ENCODE measurements around the gene PINLYP. TPM values are rescaled to one million over a fixed set of nuclear protein-coding genes. Genes with fewer than 3 reads are reported as not detected.

PINLYP gene
- total and polyA plus RNA-seq, 2 of the 13 experiments (the other 11 are each of a cell fraction or from before 2014, with no cell fraction given), result 0.21 to 0.24 TPM

DNA sequence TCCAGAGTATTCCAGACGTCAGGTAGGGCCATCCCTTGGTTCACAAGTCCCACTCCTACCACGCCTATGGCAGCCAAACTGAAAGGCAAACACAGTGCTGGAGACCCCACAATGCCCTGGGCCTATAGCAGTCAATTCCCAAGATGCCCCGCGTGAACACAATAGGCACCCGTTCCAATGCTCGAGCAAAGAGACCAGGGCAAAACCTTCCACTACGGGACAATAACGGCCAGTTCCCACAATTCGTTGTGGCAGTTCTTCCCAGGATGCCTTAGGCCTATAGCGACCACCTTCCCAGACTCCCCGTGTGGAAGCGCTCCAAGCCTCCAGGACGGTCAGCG lies 43.3 kb downstream of the PINLYP start (continued):
- TF ChIP-seq, protein P1, sequence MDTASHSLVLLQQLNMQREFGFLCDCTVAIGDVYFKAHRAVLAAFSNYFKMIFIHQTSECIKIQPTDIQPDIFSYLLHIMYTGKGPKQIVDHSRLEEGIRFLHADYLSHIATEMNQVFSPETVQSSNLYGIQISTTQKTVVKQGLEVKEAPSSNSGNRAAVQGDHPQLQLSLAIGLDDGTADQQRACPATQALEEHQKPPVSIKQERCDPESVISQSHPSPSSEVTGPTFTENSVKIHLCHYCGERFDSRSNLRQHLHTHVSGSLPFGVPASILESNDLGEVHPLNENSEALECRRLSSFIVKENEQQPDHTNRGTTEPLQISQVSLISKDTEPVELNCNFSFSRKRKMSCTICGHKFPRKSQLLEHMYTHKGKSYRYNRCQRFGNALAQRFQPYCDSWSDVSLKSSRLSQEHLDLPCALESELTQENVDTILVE (CRISPR knock-in tag; IDR thresholded peaks at IDR 0.05), result no peak; the same call in 1 of the 2 replicates
- TF ChIP-seq, protein P2, sequence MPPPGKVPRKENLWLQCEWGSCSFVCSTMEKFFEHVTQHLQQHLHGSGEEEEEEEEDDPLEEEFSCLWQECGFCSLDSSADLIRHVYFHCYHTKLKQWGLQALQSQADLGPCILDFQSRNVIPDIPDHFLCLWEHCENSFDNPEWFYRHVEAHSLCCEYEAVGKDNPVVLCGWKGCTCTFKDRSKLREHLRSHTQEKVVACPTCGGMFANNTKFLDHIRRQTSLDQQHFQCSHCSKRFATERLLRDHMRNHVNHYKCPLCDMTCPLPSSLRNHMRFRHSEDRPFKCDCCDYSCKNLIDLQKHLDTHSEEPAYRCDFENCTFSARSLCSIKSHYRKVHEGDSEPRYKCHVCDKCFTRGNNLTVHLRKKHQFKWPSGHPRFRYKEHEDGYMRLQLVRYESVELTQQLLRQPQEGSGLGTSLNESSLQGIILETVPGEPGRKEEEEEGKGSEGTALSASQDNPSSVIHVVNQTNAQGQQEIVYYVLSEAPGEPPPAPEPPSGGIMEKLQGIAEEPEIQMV (CRISPR knock-in tag; IDR thresholded peaks at IDR 0.05; ENCODE audit: low read depth), result no peak
- TF ChIP-seq SRSF1 (optimal IDR thresholded peaks at IDR 0.05; ENCODE audit: low read depth, low read length), result no peak
- TF ChIP-seq ZMAT3 (CRISPR knock-in tag; conservative IDR thresholded peaks at IDR 0.05), result 0 out of 2 replicates have a peak, but pooled peaks have one; percentile 15
- no peak for TF ChIP-seq NFE2L1 (CRISPR knock-in tag; IDR thresholded peaks at IDR 0.05; ENCODE audit: borderline replicate concordance)
- TF ChIP-seq ZFP36 (IDR thresholded peaks at IDR 0.05; ENCODE audit: borderline replicate concordance, low read depth, low read length, partially characterized antibody), result no peak
- no peak for TF ChIP-seq ELF3 (CRISPR knock-in tag; IDR thresholded peaks at IDR 0.05)
- TF ChIP-seq SMYD3 (CRISPR knock-in tag; IDR thresholded peaks at IDR 0.05), result no peak; the same call in 1 of the 2 replicates
- TF ChIP-seq, protein P3, sequence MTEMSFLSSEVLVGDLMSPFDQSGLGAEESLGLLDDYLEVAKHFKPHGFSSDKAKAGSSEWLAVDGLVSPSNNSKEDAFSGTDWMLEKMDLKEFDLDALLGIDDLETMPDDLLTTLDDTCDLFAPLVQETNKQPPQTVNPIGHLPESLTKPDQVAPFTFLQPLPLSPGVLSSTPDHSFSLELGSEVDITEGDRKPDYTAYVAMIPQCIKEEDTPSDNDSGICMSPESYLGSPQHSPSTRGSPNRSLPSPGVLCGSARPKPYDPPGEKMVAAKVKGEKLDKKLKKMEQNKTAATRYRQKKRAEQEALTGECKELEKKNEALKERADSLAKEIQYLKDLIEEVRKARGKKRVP (CRISPR knock-in tag; IDR thresholded peaks at IDR 0.05), result no peak
- no peak for TF ChIP-seq SMARCE1 (IDR thresholded peaks at IDR 0.05; ENCODE audit: borderline replicate concordance)
- TF ChIP-seq SIX4 (CRISPR knock-in tag; IDR thresholded peaks at IDR 0.05), result no peak
- TF ChIP-seq ZBTB7B (CRISPR knock-in tag; IDR thresholded peaks at IDR 0.05), result peak; percentile 3; the same call in 1 of the 2 replicates
- no peak for TF ChIP-seq KAT2B (IDR thresholded peaks at IDR 0.05; ENCODE audit: borderline replicate concordance, low read depth, low read length)
- peak; percentile 32; the same call in 1 of the 2 replicates for TF ChIP-seq TSC22D2 (CRISPR knock-in tag; IDR thresholded peaks at IDR 0.05; ENCODE audit: borderline replicate concordance)
- no peak for TF ChIP-seq DR1 (CRISPR knock-in tag; IDR thresholded peaks at IDR 0.05)
- no peak for TF ChIP-seq SALL1 (CRISPR knock-in tag; IDR thresholded peaks at IDR 0.05)
- TF ChIP-seq YY1 (IDR thresholded peaks at IDR 0.05; ENCODE audit: insufficient read depth, insufficient replicate concordance, low read depth, low read length), result no peak
- no peak for TF ChIP-seq SOX6 (IDR thresholded peaks at IDR 0.05)
- TF ChIP-seq SOX6 (CRISPR knock-in tag; IDR thresholded peaks at IDR 0.05), result no peak
- no peak for TF ChIP-seq RXRB (CRISPR knock-in tag; IDR thresholded peaks at IDR 0.05; ENCODE audit: borderline replicate concordance)
- TF ChIP-seq, protein P4, sequence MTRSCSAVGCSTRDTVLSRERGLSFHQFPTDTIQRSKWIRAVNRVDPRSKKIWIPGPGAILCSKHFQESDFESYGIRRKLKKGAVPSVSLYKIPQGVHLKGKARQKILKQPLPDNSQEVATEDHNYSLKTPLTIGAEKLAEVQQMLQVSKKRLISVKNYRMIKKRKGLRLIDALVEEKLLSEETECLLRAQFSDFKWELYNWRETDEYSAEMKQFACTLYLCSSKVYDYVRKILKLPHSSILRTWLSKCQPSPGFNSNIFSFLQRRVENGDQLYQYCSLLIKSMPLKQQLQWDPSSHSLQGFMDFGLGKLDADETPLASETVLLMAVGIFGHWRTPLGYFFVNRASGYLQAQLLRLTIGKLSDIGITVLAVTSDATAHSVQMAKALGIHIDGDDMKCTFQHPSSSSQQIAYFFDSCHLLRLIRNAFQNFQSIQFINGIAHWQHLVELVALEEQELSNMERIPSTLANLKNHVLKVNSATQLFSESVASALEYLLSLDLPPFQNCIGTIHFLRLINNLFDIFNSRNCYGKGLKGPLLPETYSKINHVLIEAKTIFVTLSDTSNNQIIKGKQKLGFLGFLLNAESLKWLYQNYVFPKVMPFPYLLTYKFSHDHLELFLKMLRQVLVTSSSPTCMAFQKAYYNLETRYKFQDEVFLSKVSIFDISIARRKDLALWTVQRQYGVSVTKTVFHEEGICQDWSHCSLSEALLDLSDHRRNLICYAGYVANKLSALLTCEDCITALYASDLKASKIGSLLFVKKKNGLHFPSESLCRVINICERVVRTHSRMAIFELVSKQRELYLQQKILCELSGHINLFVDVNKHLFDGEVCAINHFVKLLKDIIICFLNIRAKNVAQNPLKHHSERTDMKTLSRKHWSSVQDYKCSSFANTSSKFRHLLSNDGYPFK (CRISPR knock-in tag; IDR thresholded peaks at IDR 0.05; ENCODE audit: borderline replicate concordance), result no peak
- TF ChIP-seq, protein P5, sequence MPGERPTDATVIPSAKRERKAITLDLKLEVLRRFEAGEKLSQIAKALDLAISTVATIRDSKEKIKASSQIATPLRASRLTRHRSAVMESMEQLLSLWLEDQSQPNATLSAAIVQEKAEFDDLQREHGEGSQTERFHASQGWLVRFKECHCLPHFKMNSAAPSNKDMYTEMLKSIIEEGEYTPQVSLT (CRISPR knock-in tag; IDR thresholded peaks at IDR 0.05; ENCODE audit: borderline replicate concordance, low read depth), result no peak
- TF ChIP-seq, protein P6, sequence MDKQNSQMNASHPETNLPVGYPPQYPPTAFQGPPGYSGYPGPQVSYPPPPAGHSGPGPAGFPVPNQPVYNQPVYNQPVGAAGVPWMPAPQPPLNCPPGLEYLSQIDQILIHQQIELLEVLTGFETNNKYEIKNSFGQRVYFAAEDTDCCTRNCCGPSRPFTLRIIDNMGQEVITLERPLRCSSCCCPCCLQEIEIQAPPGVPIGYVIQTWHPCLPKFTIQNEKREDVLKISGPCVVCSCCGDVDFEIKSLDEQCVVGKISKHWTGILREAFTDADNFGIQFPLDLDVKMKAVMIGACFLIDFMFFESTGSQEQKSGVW (CRISPR knock-in tag; IDR thresholded peaks at IDR 0.05; ENCODE audit: borderline replicate concordance), result no peak
- TF ChIP-seq XBP1 (CRISPR knock-in tag; IDR thresholded peaks at IDR 0.05), result 0 out of 2 replicates have a peak, but pooled peaks have one; percentile 28

Measured in HepG2 (cell line).